ENCODE measurements around the gene WSCD2.

DNA sequence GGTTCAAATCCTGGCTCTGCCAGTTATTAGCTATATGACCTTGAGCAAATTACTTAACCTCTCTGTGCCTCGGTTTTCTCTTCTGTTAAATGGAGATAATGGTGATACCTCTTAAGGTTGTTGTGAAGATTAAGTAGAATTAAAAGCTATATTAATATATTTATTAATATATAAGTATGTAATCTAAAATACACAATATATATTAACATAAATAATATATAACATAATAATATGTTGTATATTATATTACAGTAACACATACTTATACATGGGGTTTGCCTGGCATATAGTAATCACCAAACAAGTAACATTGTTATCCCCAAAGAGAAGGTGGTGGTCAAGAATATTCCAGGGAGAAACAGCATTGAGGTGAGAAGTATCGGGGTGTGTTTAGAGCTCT, 118.0 kb downstream of the WSCD2 start:
- TF ChIP-seq ZNF274 (IDR thresholded peaks at IDR 0.05; ENCODE audit: low read depth, low read length) (no peak), YY1 (IDR thresholded peaks at IDR 0.05; ENCODE audit: insufficient read depth, insufficient read length) (no peak)

All from NT2/D1 (cell line).